Ecto neural progenitor cell (in vitro differentiated cells): Measurements from ENCODE around the gene LRRC15.
A peak's percentile ranks its signal among the peaks of the same experiment; 100 is the strongest.

Experiments used
- DNase-seq: peaks from one replicate; pipeline ENCODE4 v3.0.0-alpha.2; 2018; ENCODE audit warnings: low spot score

LRRC15 gene

GRCh38 chr3:194369522-194370279 lies at the start of gene LRRC15:
TSS of gene LRRC15 (minus strand) at chr3:194369743. CDS start at chr3:194361043, 8,700 bp downstream.
- DNase-seq = peak; percentile 76

DNA sequence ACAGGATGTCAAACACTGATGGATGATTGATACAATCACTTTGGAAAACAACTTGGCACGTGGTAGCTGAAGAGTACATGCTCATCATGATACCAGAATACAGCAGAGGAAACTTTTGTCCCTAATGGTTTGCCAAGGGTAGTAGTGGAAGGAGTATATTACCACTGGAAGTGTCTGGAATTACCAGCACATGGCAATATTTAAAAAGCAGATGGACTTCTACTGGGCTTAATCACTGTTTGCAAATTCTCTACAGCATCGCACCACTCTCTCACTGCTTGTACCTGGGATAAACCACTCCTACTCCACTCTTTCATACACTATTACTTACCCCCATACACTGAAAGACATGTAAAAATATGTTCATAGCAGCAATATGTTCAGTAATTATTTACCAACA lies 49.1 kb upstream of the LRRC15 start:
- no peak for DNase-seq

GRCh38 chr3:194407423-194407822 lies 37.9 kb upstream of the LRRC15 start:
- DNase-seq = no peak

- DNase-seq = no peak
These were observed 36.2 kb upstream of the LRRC15 start for GRCh38 chr3:194405766-194406165.

DNA sequence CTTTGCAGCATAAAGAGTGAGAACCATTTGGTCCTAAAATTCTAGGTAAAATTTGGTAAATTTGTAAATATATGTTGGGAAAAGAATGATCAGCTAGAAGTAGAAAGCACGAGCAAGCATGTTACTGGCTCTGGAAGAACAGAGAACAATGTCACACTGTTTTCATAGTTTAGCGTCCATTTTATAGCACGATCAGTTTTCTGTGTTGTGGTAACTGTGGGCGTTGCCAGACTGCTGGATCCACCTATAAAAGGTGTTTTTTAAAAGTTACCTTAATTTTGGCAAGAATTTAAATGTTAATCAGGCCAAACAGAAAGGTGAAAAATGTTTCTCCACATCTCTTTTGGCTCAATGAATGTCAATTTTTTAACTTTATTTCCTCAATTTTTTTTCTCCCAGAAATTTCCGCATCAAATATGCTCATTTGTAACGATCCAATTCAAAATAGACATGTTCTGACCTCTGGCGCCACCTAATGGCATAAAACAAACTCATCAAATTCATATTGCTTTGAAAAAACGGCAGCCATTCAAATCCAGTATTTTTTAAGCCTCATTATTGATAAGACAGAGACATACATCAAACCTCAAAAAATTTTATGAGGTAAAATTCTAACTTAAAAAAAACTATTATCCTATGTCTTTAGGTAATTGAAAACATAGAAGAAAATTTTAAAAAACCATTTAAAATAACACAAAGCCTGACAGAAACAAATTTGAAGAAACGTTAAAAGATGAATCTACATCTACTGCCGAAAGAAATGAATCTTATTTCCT lies 35.0 kb upstream of the LRRC15 start:
- no peak for DNase-seq

DNA sequence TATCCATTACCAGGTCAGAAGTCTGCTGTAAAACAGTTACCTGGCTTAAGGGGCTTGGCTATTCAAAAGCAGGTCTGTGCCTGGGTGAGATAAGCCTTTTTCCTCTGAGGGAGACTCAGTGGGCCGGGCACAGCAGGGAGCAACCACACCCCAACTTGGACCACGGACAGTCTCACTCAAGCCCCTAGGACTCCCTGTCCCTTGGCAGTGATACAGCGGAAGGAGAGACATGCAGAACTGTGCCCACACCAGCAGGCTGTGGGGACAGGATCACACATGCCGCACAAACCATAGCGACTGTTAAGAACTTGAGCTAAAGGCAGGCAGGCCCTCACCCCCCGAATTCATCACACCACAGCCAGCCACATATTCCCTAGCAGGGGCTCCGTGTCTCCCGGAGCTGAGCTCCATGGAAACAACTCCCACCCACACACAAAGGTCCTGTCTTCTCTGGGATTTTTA lies 32.4 kb upstream of the LRRC15 start:
- DNase-seq = no peak

DNA sequence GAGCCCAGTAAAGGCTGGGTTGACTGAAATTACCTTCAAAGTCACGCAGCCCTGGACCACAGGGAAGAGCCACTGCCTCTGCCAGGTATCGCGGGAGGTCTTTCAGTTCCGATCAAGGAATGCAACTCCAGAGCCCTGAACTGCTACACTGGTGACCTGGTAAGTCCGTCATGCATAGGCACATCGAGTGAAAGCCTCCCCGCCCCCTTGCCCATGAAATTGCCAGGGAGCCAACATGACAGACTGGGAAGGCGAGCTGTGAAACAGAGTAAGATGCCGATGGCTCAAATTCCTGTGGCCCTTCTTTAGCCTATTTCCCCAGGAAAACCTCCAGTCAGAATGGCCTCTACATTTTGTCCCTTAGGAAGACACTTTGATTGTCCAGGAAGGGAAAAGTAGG lies 31.8 kb upstream of the LRRC15 start:
- no peak for DNase-seq

- no peak for DNase-seq
These were observed 30.4 kb upstream of the LRRC15 start for GRCh38 chr3:194399874-194400411.

DNA sequence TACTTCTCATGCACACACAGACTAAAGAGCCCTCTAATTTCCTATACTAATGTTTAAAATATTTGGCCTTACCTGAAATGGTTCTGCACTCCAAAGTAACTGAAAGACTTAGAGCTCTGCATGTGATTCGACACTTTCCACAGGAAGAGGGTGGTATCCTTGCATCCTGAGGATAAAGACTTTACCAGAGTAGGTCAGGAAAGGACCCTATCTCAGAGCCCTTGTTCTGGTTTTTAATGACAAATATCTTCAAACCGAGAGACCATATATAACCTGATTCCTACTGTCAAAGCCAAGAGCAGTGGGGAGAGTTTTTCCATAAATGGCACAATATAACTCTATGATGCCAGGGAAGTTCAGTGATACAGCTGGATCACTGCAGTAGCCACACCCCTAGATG lies 29.6 kb upstream of the LRRC15 start, which contains the start of gene GP5:
TSS of gene GP5 (minus strand) at position 101 of the 400 bp plus-strand sequence. CDS start 984 bp downstream, outside the sequence.
- DNase-seq = no peak

GRCh38 chr3:194397757-194398312 lies 28.3 kb upstream of the LRRC15 start:
- peak; percentile 66 for DNase-seq

GRCh38 chr3:194396859-194397756 lies 27.6 kb upstream of the LRRC15 start:
- peak; percentile 59 for DNase-seq

- no peak for DNase-seq
These were observed 27.0 kb upstream of the LRRC15 start for GRCh38 chr3:194396539-194396858.

GRCh38 chr3:194395778-194396538 lies 26.4 kb upstream of the LRRC15 start:
- peak; percentile 67 for DNase-seq

DNA sequence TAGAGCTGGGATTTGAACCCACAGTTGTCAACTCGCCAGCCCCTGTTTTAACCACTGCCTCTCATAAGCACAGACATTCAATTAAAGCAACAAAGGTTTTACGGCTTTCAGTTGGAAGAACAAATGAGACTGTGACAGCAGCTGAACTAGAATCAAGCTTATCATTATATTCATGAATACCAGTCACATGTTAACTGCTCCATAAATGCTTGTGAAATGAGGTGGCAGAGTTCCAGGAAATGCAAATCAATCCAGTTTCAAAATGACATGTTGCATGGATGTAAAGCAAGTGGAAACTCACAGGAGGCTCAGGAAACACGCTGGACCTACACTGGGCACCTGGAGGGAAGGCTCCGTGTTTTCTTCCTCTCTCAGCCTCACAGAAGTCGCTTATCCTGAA lies 25.7 kb upstream of the LRRC15 start:
- DNase-seq = no peak

GRCh38 chr3:194392576-194392975 lies 23.0 kb upstream of the LRRC15 start:
- no peak for DNase-seq

DNA sequence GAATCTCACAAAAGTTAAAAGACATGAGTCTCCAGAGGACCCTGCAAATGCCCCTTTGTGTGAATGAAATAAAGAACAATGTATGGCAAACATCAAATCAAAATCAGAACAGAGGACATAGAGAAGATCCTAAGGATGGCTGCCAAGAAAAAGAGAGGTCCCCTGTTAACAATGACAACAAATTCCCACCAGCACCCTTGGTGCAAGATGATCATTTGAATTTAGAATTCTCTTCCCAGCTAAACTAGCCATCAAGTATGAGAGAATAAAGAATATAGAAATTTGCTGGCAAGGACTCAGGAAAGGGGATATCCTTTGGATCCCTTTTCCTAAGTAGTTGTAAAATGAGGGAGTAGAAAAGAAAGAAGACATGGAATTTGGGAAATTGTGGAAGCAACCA lies 21.3 kb upstream of the LRRC15 start:
- DNase-seq = no peak

DNA sequence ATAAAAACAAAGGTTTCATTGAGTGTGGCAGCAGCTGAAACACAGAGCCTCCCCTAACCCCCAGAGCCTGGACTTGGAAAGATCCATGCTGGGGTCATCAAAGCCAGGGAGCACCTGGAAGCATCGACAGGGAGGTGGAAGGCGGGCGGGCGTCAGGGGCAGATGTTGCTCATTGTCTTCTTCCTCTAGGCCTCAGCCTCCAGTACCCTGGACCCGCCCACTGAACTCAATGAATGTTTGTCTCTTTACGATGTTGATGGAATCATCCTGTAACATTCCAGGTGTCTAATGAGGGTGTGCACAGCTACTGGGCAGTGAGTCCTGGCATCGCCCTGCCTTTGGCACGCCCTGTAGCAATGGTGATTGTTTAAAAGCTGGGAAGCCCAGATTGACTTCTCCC lies 19.7 kb upstream of the LRRC15 start:
- DNase-seq = peak; percentile 32

DNA sequence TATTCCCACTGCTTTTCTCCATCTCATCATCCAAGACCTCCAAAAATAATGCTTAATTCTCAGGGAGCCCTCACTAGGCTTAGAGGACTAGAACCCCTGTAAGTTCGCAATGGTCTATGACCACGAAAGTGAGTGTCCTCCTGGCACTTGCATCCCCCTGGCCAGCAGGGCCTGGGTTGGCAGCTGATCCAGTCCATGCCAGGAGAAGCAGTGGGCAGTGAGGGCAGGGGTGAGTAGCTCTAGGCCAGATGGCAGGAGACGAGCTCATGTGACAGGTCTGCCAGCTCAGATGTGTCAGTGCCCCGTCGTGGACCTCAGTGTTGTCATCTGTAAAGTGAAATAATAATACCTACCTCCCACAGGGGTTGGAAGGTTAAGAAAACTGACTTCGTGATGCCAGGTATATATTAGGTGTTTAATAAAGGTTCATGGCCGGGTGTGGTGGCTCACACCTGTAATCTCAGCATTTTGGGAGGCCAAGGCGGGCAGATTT lies 18.4 kb upstream of the LRRC15 start:
- DNase-seq = peak; percentile 14

DNA sequence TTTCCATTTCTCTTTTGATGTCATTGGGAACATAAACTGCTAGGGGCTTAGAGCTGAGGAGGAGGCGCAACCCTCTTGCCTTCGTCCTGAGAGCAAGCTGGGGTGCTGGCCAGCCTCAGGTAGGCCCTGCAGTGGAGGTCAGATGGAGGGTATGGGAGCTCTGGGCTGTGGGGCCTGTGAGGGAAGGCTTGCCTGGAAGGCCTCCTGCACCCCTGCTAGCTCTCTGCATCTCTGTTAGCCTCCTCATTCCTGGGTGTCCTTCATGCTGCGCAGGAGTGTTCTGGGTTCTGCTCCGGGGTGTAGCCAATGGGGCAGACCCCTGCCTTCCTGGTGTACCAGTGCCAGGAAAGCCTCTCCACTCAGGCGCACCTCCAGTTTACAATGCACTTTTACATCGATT lies 17.7 kb upstream of the LRRC15 start:
- DNase-seq = peak; percentile 36

DNA sequence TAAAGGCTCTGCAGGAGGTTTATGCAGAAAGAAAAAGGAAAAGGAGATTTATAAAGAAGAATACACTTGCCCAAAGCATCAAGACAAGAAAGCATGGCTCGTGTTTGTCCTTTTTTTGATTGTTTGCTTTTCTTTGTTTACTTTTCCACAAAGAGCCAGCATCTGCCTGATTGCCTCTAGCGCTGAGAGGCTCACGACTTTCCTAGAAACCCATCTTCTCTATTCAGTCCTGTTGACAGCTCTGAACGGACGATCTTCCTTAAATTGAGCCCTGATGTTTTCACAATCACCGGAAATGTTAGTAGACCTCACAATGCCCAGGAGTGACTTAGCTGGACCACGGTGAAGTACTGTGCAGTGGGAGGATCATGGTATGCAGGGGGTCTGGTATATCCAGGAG lies 17.1 kb upstream of the LRRC15 start:
- peak; percentile 12 for DNase-seq

DNA sequence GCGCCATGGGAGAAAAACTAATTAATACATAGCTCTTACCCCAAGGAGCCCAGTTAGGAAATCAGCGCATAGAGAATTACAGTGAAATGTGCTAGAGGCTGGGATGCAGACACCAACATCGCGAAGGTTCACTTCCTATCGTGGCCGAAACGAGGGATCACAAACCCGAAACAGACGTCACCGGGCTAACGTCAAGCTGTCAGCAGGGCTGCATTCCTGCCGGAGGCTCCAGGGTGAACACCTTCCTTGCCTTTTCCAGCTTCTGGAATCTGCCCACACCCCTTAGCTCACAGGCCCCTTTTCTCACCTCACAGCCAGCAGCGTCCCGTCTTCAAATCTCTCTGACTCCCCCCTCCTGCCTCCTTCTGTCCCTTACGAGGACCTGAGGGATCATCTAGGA lies 16.5 kb upstream of the LRRC15 start:
- DNase-seq = peak; percentile 44
